Stimulated activated CD8-positive, alpha-beta memory T cell treated with anti-CD3 and anti-CD28 coated beads, Interleukin-4, amount 100 ng/mL, for 24 hours (primary cell): ENCODE data around the gene TNFRSF14.
A peak's percentile ranks its signal among the peaks of the same experiment; 100 is the strongest.

Experiments
- DNase-seq: peaks from one replicate; pipeline ENCODE4 v3.0.0-alpha.2; 2020; ENCODE audit warnings: low read depth

Gene TNFRSF14

GRCh38 chr1:2553871-2554620 lies 2.1 kb upstream of the TNFRSF14 start:
- DNase-seq: no peak

GRCh38 chr1:2554621-2555387 lies 1.4 kb upstream of the TNFRSF14 start:
- peak; percentile 38 for DNase-seq

- peak; percentile 69 for DNase-seq
Observed at GRCh38 chr1:2555634-2556276, 416 bp upstream of the TNFRSF14 start.

GRCh38 chr1:2556678-2557481 lies 709 bp downstream of the TNFRSF14 start:
- peak; percentile 40 for DNase-seq

- no peak for DNase-seq
Observed at GRCh38 chr1:2557482-2558400, 1.6 kb downstream of the TNFRSF14 start.

- no peak for DNase-seq
Observed at GRCh38 chr1:2558420-2558819, 2.2 kb downstream of the TNFRSF14 start.

- DNase-seq: no peak
Observed at GRCh38 chr1:2558861-2559260, 2.7 kb downstream of the TNFRSF14 start.

- DNase-seq: no peak
Observed at GRCh38 chr1:2559509-2560298, 3.5 kb downstream of the TNFRSF14 start.

- DNase-seq: no peak
Observed at GRCh38 chr1:2560299-2561073, 4.3 kb downstream of the TNFRSF14 start.

GRCh38 chr1:2561446-2561845 lies 5.3 kb downstream of the TNFRSF14 start:
- DNase-seq: no peak

- no peak for DNase-seq
Observed at GRCh38 chr1:2561898-2562895, 6.0 kb downstream of the TNFRSF14 start.

GRCh38 chr1:2563205-2563604 lies 7.0 kb downstream of the TNFRSF14 start:
- no peak for DNase-seq

- no peak for DNase-seq
Observed at GRCh38 chr1:2564006-2564814, 8.0 kb downstream of the TNFRSF14 start.

GRCh38 chr1:2564815-2565374 lies 8.7 kb downstream of the TNFRSF14 start:
- no peak for DNase-seq

- no peak for DNase-seq
Observed at GRCh38 chr1:2566101-2567045, 10.2 kb downstream of the TNFRSF14 start.
